Nucleus accumbens (tissue), 56 donors: ENCODE results near the gene FBXW10B.
"Not testable (repeated sequence)": the region's sequence is repeated elsewhere in the genome, so short reads cannot be mapped to it uniquely, and the experiment has no call there.

ENCODE experiments used
- DNase-seq, 56 donors: peaks; one replicate each; lab custom pipeline; 2025; lab: John Stamatoyannopoulos, UW

Gene FBXW10B

GRCh38 chr17:15642505-15643251 lies 23.2 kb upstream of the FBXW10B start:
- DNase-seq, result not testable (repeated sequence)

- not testable (repeated sequence) for DNase-seq
Measured at GRCh38 chr17:15642014-15642413, 22.5 kb upstream of the FBXW10B start.

GRCh38 chr17:15630930-15631453 lies 11.5 kb upstream of the FBXW10B start:
- DNase-seq, result not testable (repeated sequence)

- not testable (repeated sequence) for DNase-seq
Measured at GRCh38 chr17:15629991-15630390, 10.5 kb upstream of the FBXW10B start.

GRCh38 chr17:15623661-15624209 lies 4.2 kb upstream of the FBXW10B start:
- not testable (repeated sequence) for DNase-seq

- DNase-seq, result not testable (repeated sequence)
Measured at GRCh38 chr17:15623255-15623654, 3.8 kb upstream of the FBXW10B start.

GRCh38 chr17:15622124-15622523 lies 2.6 kb upstream of the FBXW10B start:
- DNase-seq, result not testable (repeated sequence)

GRCh38 chr17:15616828-15617227 lies 2.7 kb downstream of the FBXW10B start:
- not testable (repeated sequence) for DNase-seq

GRCh38 chr17:15615850-15616249 lies 3.7 kb downstream of the FBXW10B start:
- not testable (repeated sequence) for DNase-seq

GRCh38 chr17:15613111-15613510 lies 6.4 kb downstream of the FBXW10B start:
- not testable (repeated sequence) for DNase-seq

- DNase-seq, result not testable (repeated sequence)
Measured at GRCh38 chr17:15592960-15593359, 26.5 kb downstream of the FBXW10B start.

GRCh38 chr17:15591986-15592385 lies 27.5 kb downstream of the FBXW10B start:
- DNase-seq, result not testable (repeated sequence)

- not testable (repeated sequence) for DNase-seq
Measured at GRCh38 chr17:15590844-15591243, 28.7 kb downstream of the FBXW10B start.

GRCh38 chr17:15589544-15590536 lies 29.7 kb downstream of the FBXW10B start:
- DNase-seq, result not testable (repeated sequence)

- DNase-seq, result not testable (repeated sequence)
Measured at GRCh38 chr17:15588017-15588416, 31.5 kb downstream of the FBXW10B start.

GRCh38 chr17:15583313-15583712 lies 36.2 kb downstream of the FBXW10B start:
- DNase-seq, result not testable (repeated sequence)

GRCh38 chr17:15581462-15581861 lies 38.0 kb downstream of the FBXW10B start:
- not testable (repeated sequence) for DNase-seq

GRCh38 chr17:15576848-15577247 lies 42.7 kb downstream of the FBXW10B start:
- not testable (repeated sequence) for DNase-seq

- DNase-seq, result not testable (repeated sequence)
Measured at GRCh38 chr17:15574660-15575059, 44.8 kb downstream of the FBXW10B start.

GRCh38 chr17:15573870-15574269 lies 45.6 kb downstream of the FBXW10B start:
- DNase-seq, result peak in 6 of 56 donors; percentile 1 to 22 (median 8)
